ENCODE data around the gene LRRC27. TPM values are rescaled to one million over a fixed set of nuclear protein-coding genes. Genes with fewer than 3 reads are reported as not detected.

The LRRC27 gene
- total RNA-seq, 6 experiments from 2014 or later, result 2.2 to 5.4 (median 3.2) TPM

DNA sequence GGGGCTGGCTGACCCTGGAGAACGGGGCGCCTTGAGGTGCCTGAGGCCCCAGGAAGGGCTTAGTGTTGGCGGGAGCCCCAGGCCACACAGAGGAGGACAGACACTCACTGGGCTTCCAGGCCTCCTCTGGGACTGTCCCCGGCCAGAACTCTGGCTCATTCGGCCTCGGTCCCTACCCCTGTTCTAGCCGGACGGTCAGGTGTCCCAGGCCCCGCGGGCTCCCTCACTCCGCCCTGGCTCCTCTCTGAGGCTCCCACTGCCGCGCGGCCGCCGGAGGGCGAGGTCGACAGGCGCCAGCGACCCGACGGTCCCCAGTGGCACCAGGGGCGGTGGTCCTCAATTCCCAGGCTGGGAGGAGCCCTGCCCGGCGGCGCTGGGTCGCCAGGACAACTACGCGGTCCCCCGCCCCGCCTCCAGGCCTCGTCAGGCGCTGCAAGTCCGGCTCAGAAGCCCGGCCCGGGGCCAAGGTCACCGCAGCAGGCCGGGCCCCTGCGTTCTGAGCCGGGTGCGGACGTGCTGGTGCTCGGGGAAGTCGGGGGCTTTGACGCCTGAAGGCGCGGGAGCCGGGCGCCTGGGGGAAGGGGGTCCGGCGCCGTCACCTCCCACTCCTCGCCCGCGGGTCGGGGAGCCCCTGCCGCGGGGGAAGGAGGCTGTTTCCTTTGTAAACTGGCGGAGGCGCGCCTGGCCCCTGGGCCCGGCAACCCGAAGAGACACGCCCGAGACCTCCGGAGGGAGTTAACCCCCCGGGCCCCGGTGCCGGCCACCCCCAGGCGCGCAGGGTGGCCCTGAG is 63.9 kb downstream of the LRRC27 start:
- peak overlapping the region; percentile 49 to 66 (median 50) for H3K4me3 ChIP-seq
- H3K4me1 ChIP-seq, result peaks cover 0 to 10% (median 3%) of the 10 kb centered on the region in 4 donors
- intact Hi-C loops (cut with DNase I), result loop anchor here in 1 of 2 donors (10.0 kb wide), 1 partner anchor 61 kb away; the partner anchor contains the start of gene LRRC27
- WGBS (ENCODE audit: insufficient coverage, low coverage, low lambda C conversion rate, missing lambda C conversion rate), result 5% methylated on average over 4 of the region's 71 CpGs
- H3K27ac ChIP-seq, result peak overlapping the region; percentile 84 to 89 (median 87)
- DNase-seq, result peak; percentile 87 to 89 (median 87)
- TF ChIP-seq, protein P1, sequence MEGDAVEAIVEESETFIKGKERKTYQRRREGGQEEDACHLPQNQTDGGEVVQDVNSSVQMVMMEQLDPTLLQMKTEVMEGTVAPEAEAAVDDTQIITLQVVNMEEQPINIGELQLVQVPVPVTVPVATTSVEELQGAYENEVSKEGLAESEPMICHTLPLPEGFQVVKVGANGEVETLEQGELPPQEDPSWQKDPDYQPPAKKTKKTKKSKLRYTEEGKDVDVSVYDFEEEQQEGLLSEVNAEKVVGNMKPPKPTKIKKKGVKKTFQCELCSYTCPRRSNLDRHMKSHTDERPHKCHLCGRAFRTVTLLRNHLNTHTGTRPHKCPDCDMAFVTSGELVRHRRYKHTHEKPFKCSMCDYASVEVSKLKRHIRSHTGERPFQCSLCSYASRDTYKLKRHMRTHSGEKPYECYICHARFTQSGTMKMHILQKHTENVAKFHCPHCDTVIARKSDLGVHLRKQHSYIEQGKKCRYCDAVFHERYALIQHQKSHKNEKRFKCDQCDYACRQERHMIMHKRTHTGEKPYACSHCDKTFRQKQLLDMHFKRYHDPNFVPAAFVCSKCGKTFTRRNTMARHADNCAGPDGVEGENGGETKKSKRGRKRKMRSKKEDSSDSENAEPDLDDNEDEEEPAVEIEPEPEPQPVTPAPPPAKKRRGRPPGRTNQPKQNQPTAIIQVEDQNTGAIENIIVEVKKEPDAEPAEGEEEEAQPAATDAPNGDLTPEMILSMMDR (IDR thresholded peaks at IDR 0.05), result no peak
- peak; percentile 84 for TF ChIP-seq POLR2A (IDR thresholded peaks at IDR 0.05)
- no peaks in the 10 kb centered on the region for H3K36me3 ChIP-seq
- H3K27me3 ChIP-seq, result no peaks in the 10 kb centered on the region
- no peaks in the 10 kb centered on the region for H3K9me3 ChIP-seq
- peak; percentile 72 to 78 (median 74) for ATAC-seq

DNA sequence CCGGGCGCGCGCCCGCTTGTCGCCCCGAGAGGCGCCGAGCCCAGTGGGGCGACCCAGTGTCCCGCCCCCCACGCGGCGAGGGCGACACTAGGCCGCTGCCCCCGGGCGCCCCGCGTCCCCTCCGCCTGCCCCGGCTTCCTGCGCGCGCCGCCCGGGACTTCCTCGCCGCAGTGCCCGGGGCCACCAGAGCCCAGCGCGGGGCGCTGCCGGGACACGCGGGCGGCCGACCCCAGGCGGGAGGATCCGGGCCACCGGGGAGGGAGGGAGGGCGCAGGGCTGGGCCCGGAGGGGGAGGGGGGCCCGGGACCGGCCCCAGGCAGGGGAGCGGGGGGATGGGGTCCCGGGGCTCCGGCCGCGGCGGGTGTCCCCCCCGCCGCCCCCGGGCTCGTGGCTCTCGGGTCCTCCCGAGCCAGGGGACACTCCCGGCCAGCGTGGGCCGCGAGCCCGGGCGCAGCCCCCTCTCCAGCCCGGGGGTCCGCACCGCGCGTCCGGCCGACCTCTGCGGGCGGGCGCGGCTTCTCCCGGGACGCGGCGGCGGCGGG is 64.6 kb downstream of the LRRC27 start:
- no peaks in the 10 kb centered on the region for H3K9me3 ChIP-seq
- H3K27ac ChIP-seq, result peak overlapping the region; percentile 84 to 89 (median 87)
- no peaks in the 10 kb centered on the region for H3K36me3 ChIP-seq
- no peak for TF ChIP-seq POLR2A (IDR thresholded peaks at IDR 0.05)
- TF ChIP-seq, protein P1 (IDR thresholded peaks at IDR 0.05), result peak in 3 of 4 donors; percentile 9 to 39 (median 24)
- peak; percentile 28 to 50 (median 40) for ATAC-seq
- H3K4me3 ChIP-seq, result peak overlapping the region; percentile 49 to 66 (median 50)
- peak in 2 of 3 donors; percentile 70 to 72 for DNase-seq
- H3K4me1 ChIP-seq, result peaks cover 0 to 10% (median 3%) of the 10 kb centered on the region in 4 donors
- intact Hi-C loops (cut with DNase I), result loop anchor here in 1 of 2 donors (10.0 kb wide), 1 partner anchor 62 kb away; the partner anchor contains the start of gene LRRC27
- no CpG with 5 or more reads among the region's 80 CpGs for WGBS (ENCODE audit: insufficient coverage, low coverage, low lambda C conversion rate, missing lambda C conversion rate)
- no peaks in the 10 kb centered on the region for H3K27me3 ChIP-seq

DNA sequence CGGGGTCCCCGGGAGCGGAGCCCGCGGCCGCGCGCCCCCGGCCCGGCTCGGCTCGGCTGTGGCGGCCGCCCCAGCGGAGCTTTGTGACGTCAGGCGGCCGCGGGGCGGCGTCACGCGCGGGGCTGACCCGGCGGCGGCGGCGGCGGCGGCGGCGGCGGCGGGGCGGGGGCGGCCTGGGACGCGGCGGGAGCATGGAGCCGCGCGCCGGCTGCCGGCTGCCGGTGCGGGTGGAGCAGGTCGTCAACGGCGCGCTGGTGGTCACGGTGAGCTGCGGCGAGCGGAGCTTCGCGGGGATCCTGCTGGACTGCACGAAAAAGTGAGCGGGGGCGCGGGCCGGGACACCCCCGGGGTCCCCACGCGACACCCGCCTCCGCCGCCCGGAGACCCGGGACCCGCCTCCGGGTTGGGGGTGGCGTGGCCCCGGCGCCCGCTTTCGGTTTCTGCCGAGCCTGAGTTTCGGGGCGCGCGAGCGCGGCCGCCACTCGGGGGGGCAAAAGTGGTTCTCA is 65.1 kb downstream of the LRRC27 start, which contains the start of gene PWWP2B:
Gene PWWP2B, plus strand, starts transcription at position 165 of the 506 bp plus-strand sequence. Its CDS starts 27 bp downstream, at position 192.
- Histone ChIP-seq H3K4me1 (peaks cover 0 to 10% (median 3%) of the 10 kb centered on the region in 4 donors), H3K9me3 (no peaks in the 10 kb centered on the region), H3K27ac (peak within 1 kb of the TSS; percentile 84 to 89 (median 87)), H3K36me3 (no peaks in the 10 kb centered on the region), H3K4me3 (peak within 1 kb of the TSS; percentile 66 to 74 (median 67)), H3K27me3 (no peaks in the 10 kb centered on the region)
- TF ChIP-seq, protein P1 (IDR thresholded peaks at IDR 0.05), result no peak
- TF ChIP-seq POLR2A (IDR thresholded peaks at IDR 0.05), result peak; percentile 15
- WGBS (ENCODE audit: insufficient coverage, low coverage, low lambda C conversion rate, missing lambda C conversion rate), result no CpG with 5 or more reads among the region's 86 CpGs
- ATAC-seq (peak; percentile 3 to 28 (median 6)), DNase-seq (peak in 2 of 3 donors; percentile 68 to 71)
- intact Hi-C loops (cut with DNase I), result loop anchor here in 1 of 2 donors (10.0 kb wide), 1 partner anchor 62 kb away; the partner anchor contains the start of gene LRRC27
